NCI-H2029 (cell line): ENCODE measurements around the gene RYR1.
A peak's percentile ranks its signal among the peaks of the same experiment; 100 is the strongest.

Source experiments
- DNase-seq: peaks from one replicate; lab custom pipeline; 2025; lab: John Stamatoyannopoulos, UW

Gene RYR1

GRCh38 chr19:38433268-38433733 is at the start of gene RYR1:
Gene RYR1 (plus strand): TSS chr19:38433691. CDS start chr19:38433830, 139 bp downstream.
- no peak for DNase-seq

- DNase-seq: no peak
Observed at GRCh38 chr19:38383743-38384142, 49.7 kb upstream of the RYR1 start.

GRCh38 chr19:38384209-38385027 is 49.1 kb upstream of the RYR1 start:
- no peak for DNase-seq

GRCh38 chr19:38385057-38385803 is 48.3 kb upstream of the RYR1 start:
- no peak for DNase-seq

GRCh38 chr19:38385804-38386257 is 47.7 kb upstream of the RYR1 start:
- DNase-seq: no peak

- DNase-seq: no peak
Observed at GRCh38 chr19:38386300-38386970, 47.1 kb upstream of the RYR1 start.

- DNase-seq: no peak
Observed at GRCh38 chr19:38386971-38387549, 46.4 kb upstream of the RYR1 start.

- peak; percentile 67 for DNase-seq
Observed at GRCh38 chr19:38387550-38388348, 45.7 kb upstream of the RYR1 start, which contains the start of gene GGN. Gene GGN (minus strand): TSS chr19:38388034. CDS start chr19:38387261, 773 bp downstream.

GRCh38 chr19:38388349-38389100 is 45.0 kb upstream of the RYR1 start, which contains the start of gene SPRED3:
Gene SPRED3 (plus strand): TSS chr19:38388697. CDS start chr19:38390303, 1,606 bp downstream.
- peak; percentile 32 for DNase-seq

- DNase-seq: peak; percentile 13
Observed at GRCh38 chr19:38389101-38389925, 44.2 kb upstream of the RYR1 start.

- no peak for DNase-seq
Observed at GRCh38 chr19:38389957-38390924, 43.2 kb upstream of the RYR1 start.

GRCh38 chr19:38391911-38392464 is 41.5 kb upstream of the RYR1 start:
- no peak for DNase-seq

- no peak for DNase-seq
Observed at GRCh38 chr19:38392707-38393308, 40.7 kb upstream of the RYR1 start.

- DNase-seq: peak; percentile 10
Observed at GRCh38 chr19:38394488-38394887, 39.0 kb upstream of the RYR1 start.

GRCh38 chr19:38395381-38396114 is 37.9 kb upstream of the RYR1 start:
- DNase-seq: no peak

GRCh38 chr19:38399081-38399480 is 34.4 kb upstream of the RYR1 start:
- DNase-seq: no peak

GRCh38 chr19:38399537-38399936 is 34.0 kb upstream of the RYR1 start:
- DNase-seq: no peak
